Glutamatergic neuron (in vitro differentiated cells): Measurements from ENCODE around the gene MKI67. TPM values are rescaled to one million over a fixed set of nuclear protein-coding genes. Genes with fewer than 3 reads are reported as not detected.
"Not testable (repeated sequence)": the region's sequence is repeated elsewhere in the genome, so short reads cannot be mapped to it uniquely, and the experiment has no call there.

Experiments
- DNase-seq: peaks from one replicate; pipeline ENCODE4 v3.0.0; 2022
- H3K27ac Mint-ChIP-seq: one replicate; pipeline ENCODE4 v1.8.0; 2020; ENCODE audit warnings: mild to moderate bottlenecking, mixed read lengths, inconsistent platforms; ENCODE audit not compliant: unreplicated experiment
- H3K27me3 Mint-ChIP-seq: one replicate; pipeline ENCODE4 v1.8.0; 2020; ENCODE audit warnings: mild to moderate bottlenecking, moderate library complexity, mixed read lengths, inconsistent platforms; ENCODE audit not compliant: unreplicated experiment
- H3K36me3 Mint-ChIP-seq: one replicate; pipeline ENCODE4 v1.8.0; 2020; ENCODE audit warnings: mild to moderate bottlenecking, mixed read lengths, inconsistent platforms; ENCODE audit not compliant: unreplicated experiment
- H3K4me1 Mint-ChIP-seq: one replicate; pipeline ENCODE4 v1.8.0; 2020; ENCODE audit warnings: mild to moderate bottlenecking, low read depth, mixed read lengths, inconsistent platforms; ENCODE audit not compliant: unreplicated experiment
- H3K4me3 Mint-ChIP-seq: one replicate; pipeline ENCODE4 v1.8.0; 2020; ENCODE audit warnings: mild to moderate bottlenecking, mixed read lengths, inconsistent platforms; ENCODE audit not compliant: unreplicated experiment
- H3K9me3 Mint-ChIP-seq: one replicate; pipeline ENCODE4 v1.8.0; 2020; ENCODE audit warnings: mild to moderate bottlenecking, moderate library complexity, mixed read lengths, inconsistent platforms; ENCODE audit not compliant: unreplicated experiment
- CTCF ChIP-seq: fragments of 200-600 bp; sonication (generic); IDR thresholded peaks from one replicate; pipeline ENCODE4 v1.5.0; 2021; ENCODE audit not compliant: partially characterized antibody, unreplicated experiment
- total RNA-seq: library from RNA; stranded (reverse); fragmentation: NEBNext Ultra II Directional; extraction: Animal tissue kit (Norgen Biotek cat#: 25700); gene quantifications from one replicate; pipeline ENCODE4 v1.2.1, GENCODE V29; 2021; ENCODE audit not compliant: unreplicated experiment

The MKI67 gene
- total RNA-seq, 1 donor from 2014 or later = 14.7 TPM

- H3K36me3 Mint-ChIP-seq = peaks cover 5% of the 10 kb centered on the region
- peaks cover 8% of the 10 kb centered on the region for H3K27me3 Mint-ChIP-seq
These were observed 43.7 kb upstream of the MKI67 start for GRCh38 chr10:128169811-128170379.

GRCh38 chr10:128167926-128168520, 41.8 kb upstream of the MKI67 start:
- Mint-ChIP-seq H3K27me3 (peaks cover 6% of the 10 kb centered on the region), H3K4me1 (no peaks in the 10 kb centered on the region), H3K27ac (no peak overlapping the region), H3K4me3 (no peak overlapping the region), H3K9me3 (peaks cover 3% of the 10 kb centered on the region), H3K36me3 (no peaks in the 10 kb centered on the region)
- no peak for TF ChIP-seq CTCF
- DNase-seq = no peak

More at GRCh38 chr10:128169811-128170379, 43.7 kb upstream of the MKI67 start:
- no peak for TF ChIP-seq CTCF
- Mint-ChIP-seq H3K4me1 (no peaks in the 10 kb centered on the region), H3K4me3 (no peak overlapping the region), H3K9me3 (peaks cover 10% of the 10 kb centered on the region), H3K27ac (no peak overlapping the region)
- no peak for DNase-seq

GRCh38 chr10:128167123-128167522, 40.9 kb upstream of the MKI67 start:
- not testable (repeated sequence) for H3K4me1 Mint-ChIP-seq, H3K36me3 Mint-ChIP-seq, H3K4me3 Mint-ChIP-seq, DNase-seq, H3K27me3 Mint-ChIP-seq, H3K9me3 Mint-ChIP-seq, H3K27ac Mint-ChIP-seq

GRCh38 chr10:128166151-128166550, 39.9 kb upstream of the MKI67 start:
- no peak for DNase-seq
- Mint-ChIP-seq H3K4me3 (no peak overlapping the region), H3K9me3 (peaks cover 3% of the 10 kb centered on the region), H3K27ac (no peak overlapping the region), H3K36me3 (no peaks in the 10 kb centered on the region), H3K4me1 (no peaks in the 10 kb centered on the region), H3K27me3 (peaks cover 6% of the 10 kb centered on the region)
- no peak for TF ChIP-seq CTCF

- Mint-ChIP-seq H3K27me3 (peaks cover 6% of the 10 kb centered on the region), H3K4me3 (no peak overlapping the region), H3K27ac (no peak overlapping the region), H3K9me3 (peaks cover 3% of the 10 kb centered on the region), H3K4me1 (no peaks in the 10 kb centered on the region), H3K36me3 (no peaks in the 10 kb centered on the region)
- DNase-seq = no peak
- TF ChIP-seq CTCF = no peak
These were observed 39.3 kb upstream of the MKI67 start for GRCh38 chr10:128165536-128165935.
